ENCODE data around the gene NUDT3.

DNA sequence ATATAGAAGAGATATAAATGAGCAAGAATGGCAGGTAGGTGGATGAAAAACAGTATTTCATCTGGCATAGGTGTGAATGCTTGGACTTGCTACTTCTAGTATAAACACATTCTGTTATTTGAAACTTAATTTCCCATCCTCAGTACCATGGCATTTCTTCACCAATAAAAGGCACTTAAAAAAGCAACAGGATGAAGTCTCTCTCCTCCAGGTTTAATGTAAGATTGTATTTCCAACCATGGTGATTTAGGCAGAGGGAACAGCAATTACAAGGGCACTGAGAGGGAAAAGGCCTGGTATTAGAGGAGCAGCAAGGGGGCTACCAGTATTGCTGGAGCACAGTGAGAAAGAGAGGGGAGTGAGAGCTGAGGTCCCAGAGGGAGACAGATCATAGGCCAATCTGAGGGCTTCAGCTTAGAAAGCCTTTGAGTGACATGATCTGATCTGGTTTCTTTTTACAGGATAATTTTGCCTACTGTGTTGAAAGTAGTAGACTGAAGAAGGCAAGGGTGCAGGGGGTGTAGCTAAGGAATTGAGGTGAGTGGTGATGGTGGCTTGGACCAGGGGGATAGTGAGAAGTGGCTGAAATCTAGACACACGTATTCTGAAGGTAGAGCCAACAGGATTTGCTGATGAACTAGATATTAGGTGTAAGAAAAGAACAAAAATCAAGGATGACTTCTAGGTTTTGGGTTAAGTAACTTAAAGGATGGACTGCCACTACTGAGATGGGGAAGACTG, 75.9 kb downstream of the NUDT3 start:
- TF ChIP-seq POLR2A (IDR thresholded peaks at IDR 0.05) (no peak), POLR2AphosphoS5 (IDR thresholded peaks at IDR 0.05) (no peak), EP300 (IDR thresholded peaks at IDR 0.05; ENCODE audit: low read depth) (no peak)
- TF ChIP-seq, protein P1, sequence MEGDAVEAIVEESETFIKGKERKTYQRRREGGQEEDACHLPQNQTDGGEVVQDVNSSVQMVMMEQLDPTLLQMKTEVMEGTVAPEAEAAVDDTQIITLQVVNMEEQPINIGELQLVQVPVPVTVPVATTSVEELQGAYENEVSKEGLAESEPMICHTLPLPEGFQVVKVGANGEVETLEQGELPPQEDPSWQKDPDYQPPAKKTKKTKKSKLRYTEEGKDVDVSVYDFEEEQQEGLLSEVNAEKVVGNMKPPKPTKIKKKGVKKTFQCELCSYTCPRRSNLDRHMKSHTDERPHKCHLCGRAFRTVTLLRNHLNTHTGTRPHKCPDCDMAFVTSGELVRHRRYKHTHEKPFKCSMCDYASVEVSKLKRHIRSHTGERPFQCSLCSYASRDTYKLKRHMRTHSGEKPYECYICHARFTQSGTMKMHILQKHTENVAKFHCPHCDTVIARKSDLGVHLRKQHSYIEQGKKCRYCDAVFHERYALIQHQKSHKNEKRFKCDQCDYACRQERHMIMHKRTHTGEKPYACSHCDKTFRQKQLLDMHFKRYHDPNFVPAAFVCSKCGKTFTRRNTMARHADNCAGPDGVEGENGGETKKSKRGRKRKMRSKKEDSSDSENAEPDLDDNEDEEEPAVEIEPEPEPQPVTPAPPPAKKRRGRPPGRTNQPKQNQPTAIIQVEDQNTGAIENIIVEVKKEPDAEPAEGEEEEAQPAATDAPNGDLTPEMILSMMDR (IDR thresholded peaks at IDR 0.05) = no peak

Data from transverse colon (tissue), 4 donors.